Duodenal mucosa (tissue), 2 donors: ENCODE results near the gene C12orf43.
"Not testable (repeated sequence)": the region's sequence is repeated elsewhere in the genome, so short reads cannot be mapped to it uniquely, and the experiment has no call there.

Experiments
- H3K27ac ChIP-seq: one replicate; pipeline ENCODE4 v1.7.0; 2013; ENCODE audit warnings: low read depth, low read length
- H3K27me3 ChIP-seq, 2 donors: one replicate each; pipeline ENCODE4 v1.7.0; 2013; ENCODE audit warnings: low read length in 2 of 2, control low read depth in 1 of 2; ENCODE audit not compliant: insufficient read depth in 2 of 2, control insufficient read depth in 1 of 2
- H3K36me3 ChIP-seq, 2 donors: one replicate each; pipeline ENCODE4 v1.7.0; 2013; ENCODE audit warnings: low read length in 2 of 2, control low read depth in 1 of 2; ENCODE audit not compliant: insufficient read depth in 2 of 2, control insufficient read depth in 1 of 2
- H3K4me1 ChIP-seq, 2 donors: one replicate each; pipeline ENCODE4 v1.7.0; 2013; ENCODE audit warnings: low read length in 2 of 2, control low read depth in 1 of 2; ENCODE audit not compliant: insufficient read depth in 2 of 2, control insufficient read depth in 1 of 2
- H3K4me3 ChIP-seq, 2 donors: one replicate each; pipeline ENCODE4 v1.7.0; 2013; ENCODE audit warnings: low read length in 2 of 2, low read depth in 1 of 2
- H3K9ac ChIP-seq, 2 donors: one replicate each; pipeline ENCODE4 v1.7.0; 2013; ENCODE audit warnings: low read length in 2 of 2, low read depth in 1 of 2
- H3K9me3 ChIP-seq, 2 donors: one replicate each; pipeline ENCODE4 v1.7.0; 2013; ENCODE audit warnings: low read length in 2 of 2, control low read depth in 1 of 2; ENCODE audit not compliant: control insufficient read depth in 1 of 2

C12orf43 gene

DNA sequence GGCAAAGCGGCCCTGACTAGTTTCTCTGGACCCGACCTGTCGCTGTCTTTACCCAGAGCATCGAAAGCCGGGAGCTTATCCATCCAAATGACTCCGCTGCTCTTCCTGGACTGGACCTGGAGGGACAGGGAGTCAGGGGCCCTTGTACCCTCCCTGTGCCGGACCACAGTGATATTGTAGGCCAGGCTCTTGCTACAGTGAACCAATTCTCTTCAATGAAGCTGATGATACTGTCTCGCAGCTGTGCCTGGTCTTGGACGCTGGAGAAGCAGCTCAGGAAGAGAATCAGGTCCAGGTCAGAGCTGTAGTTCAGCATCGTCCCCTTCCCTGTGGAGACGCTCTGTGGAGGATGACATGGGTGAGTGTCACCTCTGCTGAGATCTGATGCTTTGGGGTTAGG, 37.4 kb upstream of the C12orf43 start:
- H3K9me3 ChIP-seq = no peaks in the 10 kb centered on the region
- no peak overlapping the region for H3K27ac ChIP-seq
- H3K4me3 ChIP-seq = no peak overlapping the region
- no peak overlapping the region for H3K9ac ChIP-seq
- H3K27me3 ChIP-seq = no peaks in the 10 kb centered on the region
- H3K4me1 ChIP-seq = no peaks in the 10 kb centered on the region
- H3K36me3 ChIP-seq = no peaks in the 10 kb centered on the region

DNA sequence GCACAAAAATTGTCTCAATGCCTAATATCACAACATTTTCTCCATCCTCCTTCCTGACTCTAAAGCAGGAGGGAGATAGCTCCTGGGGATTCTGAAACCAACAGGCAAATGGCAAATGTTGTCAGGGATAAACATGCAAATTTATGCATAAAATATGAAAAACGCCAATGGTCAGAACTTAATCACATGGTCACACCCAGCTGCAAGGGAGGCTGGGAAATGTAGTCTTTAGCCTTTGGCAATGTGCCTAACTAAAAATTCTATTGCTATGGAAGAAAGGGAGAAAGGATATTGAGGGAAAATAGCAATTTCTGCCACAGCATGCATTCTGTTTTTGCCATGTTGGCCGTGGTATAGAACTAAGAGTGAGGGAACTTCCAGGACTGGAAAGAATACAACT, 34.4 kb upstream of the C12orf43 start:
- Histone ChIP-seq H3K27me3 (no peaks in the 10 kb centered on the region), H3K9me3 (no peaks in the 10 kb centered on the region), H3K9ac (no peak overlapping the region), H3K4me3 (no peak overlapping the region), H3K4me1 (no peaks in the 10 kb centered on the region), H3K36me3 (no peaks in the 10 kb centered on the region), H3K27ac (no peak overlapping the region)

DNA sequence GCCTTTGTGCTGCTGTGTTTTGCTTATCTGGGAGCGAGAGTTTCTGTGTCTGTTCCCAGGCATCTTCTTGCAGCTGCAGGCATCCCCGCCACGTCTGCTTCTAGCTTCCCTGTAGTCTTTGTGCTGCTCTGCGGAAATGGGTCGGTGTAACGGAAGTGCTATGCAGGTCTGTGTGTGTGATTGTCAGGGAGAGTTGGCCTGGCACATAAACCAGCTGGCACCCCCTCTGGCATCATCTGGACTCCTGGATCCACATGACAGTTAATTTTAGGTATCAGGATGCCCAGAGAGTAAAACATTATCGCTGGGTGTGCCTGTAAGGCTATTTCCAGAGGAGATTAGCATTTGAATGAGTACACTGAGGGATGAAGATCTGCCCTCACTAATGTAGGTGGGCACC, 32.2 kb upstream of the C12orf43 start:
- no peaks in the 10 kb centered on the region for H3K4me1 ChIP-seq
- H3K9me3 ChIP-seq = no peaks in the 10 kb centered on the region
- no peaks in the 10 kb centered on the region for H3K36me3 ChIP-seq
- H3K4me3 ChIP-seq = no peak overlapping the region
- no peak overlapping the region for H3K27ac ChIP-seq
- H3K27me3 ChIP-seq = no peaks in the 10 kb centered on the region
- no peak overlapping the region for H3K9ac ChIP-seq

- not testable (repeated sequence) for H3K4me3 ChIP-seq, H3K9ac ChIP-seq, H3K4me1 ChIP-seq, H3K9me3 ChIP-seq, H3K27ac ChIP-seq, H3K36me3 ChIP-seq, H3K27me3 ChIP-seq
These were observed 31.1 kb upstream of the C12orf43 start for GRCh38 chr12:121047400-121047799.

DNA sequence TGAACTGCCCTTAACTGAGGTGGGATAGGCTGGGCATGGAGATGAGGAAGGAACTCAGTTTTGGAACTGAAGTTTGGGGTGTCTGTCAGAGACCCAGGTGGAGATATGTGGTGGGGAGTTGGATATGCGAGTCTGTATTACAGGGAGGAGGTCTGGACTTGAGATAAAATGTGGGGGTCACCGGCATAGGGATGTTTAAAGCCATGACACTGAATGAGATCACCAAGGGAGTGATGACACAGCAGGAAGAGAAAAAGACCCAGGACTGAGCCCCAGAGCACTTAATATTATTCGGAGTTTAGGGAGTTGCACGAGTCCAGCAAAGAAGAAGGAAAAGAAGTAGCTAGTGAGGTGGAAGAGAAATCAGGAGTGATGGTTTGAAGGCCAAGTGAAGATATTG, 26.8 kb upstream of the C12orf43 start:
- H3K9ac ChIP-seq = no peak overlapping the region
- peaks cover 0 to 13% of the 10 kb centered on the region in 2 donors for H3K4me1 ChIP-seq
- H3K4me3 ChIP-seq = no peak overlapping the region
- H3K9me3 ChIP-seq = no peaks in the 10 kb centered on the region
- H3K27me3 ChIP-seq = no peaks in the 10 kb centered on the region
- H3K36me3 ChIP-seq = no peaks in the 10 kb centered on the region
- H3K27ac ChIP-seq = no peak overlapping the region

DNA sequence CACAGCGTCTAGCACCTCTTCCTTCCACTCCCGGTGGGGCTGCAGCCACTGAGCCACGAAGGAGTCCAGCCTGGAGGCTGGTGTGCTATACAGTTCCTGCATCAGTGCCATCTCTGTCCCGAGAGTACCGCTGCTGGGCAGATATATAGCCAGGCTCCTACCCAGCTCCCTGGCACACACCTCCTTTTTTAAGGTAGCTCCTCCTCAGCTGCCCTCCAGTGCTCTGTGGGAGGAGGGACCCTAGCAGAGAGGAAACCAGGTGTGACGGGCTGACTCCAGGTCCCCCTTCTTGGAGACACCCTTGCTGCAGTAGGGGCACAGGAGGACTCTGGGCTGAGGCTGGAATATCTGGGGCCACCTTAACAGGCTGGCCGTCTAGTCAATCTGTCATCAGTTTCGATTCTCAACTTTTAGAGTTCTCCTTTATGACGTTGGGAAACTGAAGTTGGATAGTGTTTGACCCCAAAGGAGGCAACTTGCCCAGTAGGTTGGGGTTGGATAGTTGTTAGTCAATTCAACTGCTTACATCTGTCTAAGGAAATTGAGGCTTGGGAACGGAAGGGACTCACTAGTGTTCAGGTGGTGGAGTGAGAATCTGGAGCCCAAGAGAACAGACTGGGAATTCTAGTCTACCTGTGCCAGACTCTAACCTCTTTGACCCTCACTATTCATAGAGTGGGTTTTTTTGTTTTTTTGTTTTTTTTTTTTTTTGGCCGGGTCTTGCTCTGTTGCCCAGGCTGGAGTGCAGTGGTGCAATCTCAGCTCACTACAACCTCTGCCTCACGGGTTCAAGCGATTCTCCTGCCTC, 22.8 kb upstream of the C12orf43 start, which contains the start of gene OASL:
TSS of gene OASL (minus strand) at position 386 of the 808 bp plus-strand sequence. CDS start at position 111, 275 bp downstream.
- peak within 1 kb of the TSS; percentile 71 to 80 for H3K4me3 ChIP-seq
- peaks cover 0 to 13% of the 10 kb centered on the region in 2 donors for H3K4me1 ChIP-seq
- H3K36me3 ChIP-seq = no peaks in the 10 kb centered on the region
- H3K27me3 ChIP-seq = no peaks in the 10 kb centered on the region
- H3K9ac ChIP-seq = peak within 1 kb of the TSS; percentile 65 to 67
- H3K9me3 ChIP-seq = no peaks in the 10 kb centered on the region
- no peak within 1 kb of the TSS for H3K27ac ChIP-seq

DNA sequence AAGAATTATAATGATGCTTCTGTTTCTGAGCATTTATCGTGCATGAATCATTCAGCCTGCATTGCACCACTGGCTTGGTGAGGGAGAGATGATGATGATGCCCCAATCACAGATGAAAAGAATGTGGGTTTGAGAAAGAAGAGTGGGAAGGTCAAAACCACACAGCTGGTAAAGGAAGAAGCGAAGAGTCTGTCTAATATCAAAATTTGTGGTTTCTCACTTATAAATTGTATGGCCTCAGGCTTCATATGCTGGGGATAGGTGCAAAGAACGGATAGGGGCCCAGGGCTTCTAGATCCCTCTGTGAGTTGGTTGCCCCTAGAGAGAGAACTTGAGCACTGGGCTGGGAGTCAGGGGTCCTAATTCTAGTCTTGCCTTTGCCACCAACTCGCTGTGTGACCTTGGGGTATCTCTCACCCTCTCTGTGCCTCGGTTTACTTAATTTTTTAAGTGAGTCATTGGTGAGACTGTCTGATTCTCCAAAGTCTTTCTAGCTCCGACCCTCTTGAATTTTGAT, 20.6 kb upstream of the C12orf43 start:
- H3K4me3 ChIP-seq = no peak overlapping the region
- peaks cover 8 to 21% of the 10 kb centered on the region in 2 donors for H3K4me1 ChIP-seq
- H3K36me3 ChIP-seq = no peaks in the 10 kb centered on the region
- no peaks in the 10 kb centered on the region for H3K27me3 ChIP-seq
- H3K27ac ChIP-seq = no peak overlapping the region
- no peaks in the 10 kb centered on the region for H3K9me3 ChIP-seq
- H3K9ac ChIP-seq = no peak overlapping the region

GRCh38 chr12:121034616-121035305, 18.5 kb upstream of the C12orf43 start:
- H3K9ac ChIP-seq = no peak overlapping the region
- H3K27ac ChIP-seq = no peak overlapping the region
- H3K4me1 ChIP-seq = peaks cover 8 to 21% of the 10 kb centered on the region in 2 donors
- H3K4me3 ChIP-seq = no peak overlapping the region
- H3K36me3 ChIP-seq = no peaks in the 10 kb centered on the region
- no peaks in the 10 kb centered on the region for H3K9me3 ChIP-seq
- no peaks in the 10 kb centered on the region for H3K27me3 ChIP-seq

GRCh38 chr12:121033625-121034349, 17.5 kb upstream of the C12orf43 start:
- Histone ChIP-seq H3K4me1 (peaks cover 8 to 15% of the 10 kb centered on the region in 2 donors), H3K27me3 (no peaks in the 10 kb centered on the region), H3K27ac (no peak overlapping the region), H3K9me3 (no peaks in the 10 kb centered on the region), H3K9ac (no peak overlapping the region), H3K4me3 (no peak overlapping the region), H3K36me3 (no peaks in the 10 kb centered on the region)
